ENCODE measurements around the gene MET. TPM values are rescaled to one million over a fixed set of nuclear protein-coding genes. Genes with fewer than 3 reads are reported as not detected.

MET gene
- total and polyA plus RNA-seq, 10 of the 15 experiments (the other 5 are each of a cell fraction or from before 2014, with no cell fraction given): 0.01 to 0.21 TPM; not detected in 8

DNA sequence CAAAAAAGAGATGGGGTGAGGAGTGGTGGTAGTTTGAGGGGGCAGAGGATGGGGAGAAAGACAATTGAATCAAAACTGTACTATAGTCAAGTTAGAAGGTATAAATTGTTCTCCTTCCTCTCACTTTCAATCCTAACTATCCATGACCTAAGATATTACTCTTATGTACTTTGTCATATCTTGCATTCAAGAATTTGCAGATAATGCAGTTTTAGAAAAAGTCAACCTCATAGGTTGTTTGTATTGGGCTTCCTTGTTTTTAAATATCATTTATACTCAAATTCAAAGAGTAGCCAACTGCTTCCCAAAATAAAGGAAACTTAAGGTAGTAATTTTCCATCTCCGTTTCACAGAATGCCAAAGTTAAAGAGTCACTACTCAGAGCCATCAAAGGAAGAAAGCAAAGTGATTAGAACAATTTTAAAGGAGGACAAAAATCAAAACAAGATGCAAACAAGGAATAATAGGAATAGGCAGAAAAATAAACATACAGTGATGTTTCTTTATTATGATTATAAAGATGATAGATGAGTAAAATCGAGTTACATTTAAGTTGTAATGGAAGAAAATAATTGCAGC is 32.7 kb downstream of the MET start:
- H3K79me2 ChIP-seq (ENCODE audit: control insufficient read depth, insufficient read depth, low read length): no peaks in the 10 kb centered on the region
- in situ Hi-C loops (cut with MboI): no loop called here
- intact Hi-C loops (cut with micrococcal nuclease; ENCODE audit: unreplicated experiment): no loop called here
- SMC1A ChIA-PET (ENCODE audit: uncharacterized antibody, unreplicated experiment): no interaction called here
- WGBS (ENCODE audit: insufficient coverage, insufficient replicate concordance, low lambda C conversion rate, missing lambda C conversion rate): 19% methylated on average over 2 of the region's 2 CpGs
- no peak overlapping the region for H3K4me2 ChIP-seq (ENCODE audit: control insufficient read depth, insufficient read depth)
- H3K36me3 ChIP-seq (ENCODE audit: control insufficient read depth in 2 of 2, insufficient read depth in 2 of 2, low read length in 1 of 2): no peaks in the 10 kb centered on the region
- no TSS peak for BruUV-seq (replicated peaks)
- no peak for DNase-seq (ENCODE audit: low read depth, low spot score)
- 0 out of 4 replicates have a peak, but pooled peaks cover 0 to 5% of the 10 kb centered on the region in 2 experiments for H3K27me3 ChIP-seq (replicated peaks in 1 of 2; ENCODE audit: control insufficient read depth in 2 of 2, insufficient read depth in 2 of 2, low read length in 1 of 2)
- H3K4me3 ChIP-seq: no peak overlapping the region
- FAIRE-seq: no peak
- RAD21 ChIA-PET (ENCODE audit: unreplicated experiment): no interaction called here
- H2AFZ ChIP-seq (ENCODE audit: control insufficient read depth, low read depth, low read length): no peak overlapping the region
- no peaks in the 10 kb centered on the region for H4K20me1 ChIP-seq (ENCODE audit: control insufficient read depth, insufficient read depth)
- H3K4me1 ChIP-seq (ENCODE audit: control insufficient read depth, insufficient read depth, low read length): no peaks in the 10 kb centered on the region
- no peak overlapping the region for H3K9ac ChIP-seq (ENCODE audit: control insufficient read depth, insufficient read depth, low read length)
- H3K27ac ChIP-seq (ENCODE audit: control insufficient read depth, insufficient read depth): no peak overlapping the region
- no peak for ATAC-seq
- POLR2A ChIA-PET: no interaction called here
- H3K9me3 ChIP-seq (replicated peaks; ENCODE audit: control insufficient read depth, insufficient read depth, low read length): no peaks in the 10 kb centered on the region
- CTCF ChIA-PET: no interaction called here
- TF ChIP-seq, protein P1, sequence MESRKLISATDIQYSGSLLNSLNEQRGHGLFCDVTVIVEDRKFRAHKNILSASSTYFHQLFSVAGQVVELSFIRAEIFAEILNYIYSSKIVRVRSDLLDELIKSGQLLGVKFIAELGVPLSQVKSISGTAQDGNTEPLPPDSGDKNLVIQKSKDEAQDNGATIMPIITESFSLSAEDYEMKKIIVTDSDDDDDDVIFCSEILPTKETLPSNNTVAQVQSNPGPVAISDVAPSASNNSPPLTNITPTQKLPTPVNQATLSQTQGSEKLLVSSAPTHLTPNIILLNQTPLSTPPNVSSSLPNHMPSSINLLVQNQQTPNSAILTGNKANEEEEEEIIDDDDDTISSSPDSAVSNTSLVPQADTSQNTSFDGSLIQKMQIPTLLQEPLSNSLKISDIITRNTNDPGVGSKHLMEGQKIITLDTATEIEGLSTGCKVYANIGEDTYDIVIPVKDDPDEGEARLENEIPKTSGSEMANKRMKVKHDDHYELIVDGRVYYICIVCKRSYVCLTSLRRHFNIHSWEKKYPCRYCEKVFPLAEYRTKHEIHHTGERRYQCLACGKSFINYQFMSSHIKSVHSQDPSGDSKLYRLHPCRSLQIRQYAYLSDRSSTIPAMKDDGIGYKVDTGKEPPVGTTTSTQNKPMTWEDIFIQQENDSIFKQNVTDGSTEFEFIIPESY (IDR thresholded peaks at IDR 0.05): no peak
- TF ChIP-seq POLR2A (IDR thresholded peaks at IDR 0.05; ENCODE audit: low read depth, low read length) (no peak), RUNX3 (IDR thresholded peaks at IDR 0.05; ENCODE audit: low read length) (no peak), NR2C1 (IDR thresholded peaks at IDR 0.05) (no peak), RFX5 (IDR thresholded peaks at IDR 0.05; ENCODE audit: low read depth, low read length) (no peak), RAD51 (IDR thresholded peaks at IDR 0.05) (no peak), KAT2A (conservative IDR thresholded peaks at IDR 0.05; ENCODE audit: control insufficient read depth, low read depth, low read length) (no peak), MTA2 (IDR thresholded peaks at IDR 0.05; ENCODE audit: low read depth) (no peak), SMARCA5 (IDR thresholded peaks at IDR 0.05) (no peak), RCOR1 (conservative IDR thresholded peaks at IDR 0.05; ENCODE audit: low read depth, low read length) (no peak), CEBPB (IDR thresholded peaks at IDR 0.05; ENCODE audit: borderline replicate concordance in 1 of 2, low read depth in 2 of 2, low read length in 2 of 2) (no peak), MXI1 (IDR thresholded peaks at IDR 0.05; ENCODE audit: low read depth, low read length) (no peak)
- TF ChIP-seq, protein P2, sequence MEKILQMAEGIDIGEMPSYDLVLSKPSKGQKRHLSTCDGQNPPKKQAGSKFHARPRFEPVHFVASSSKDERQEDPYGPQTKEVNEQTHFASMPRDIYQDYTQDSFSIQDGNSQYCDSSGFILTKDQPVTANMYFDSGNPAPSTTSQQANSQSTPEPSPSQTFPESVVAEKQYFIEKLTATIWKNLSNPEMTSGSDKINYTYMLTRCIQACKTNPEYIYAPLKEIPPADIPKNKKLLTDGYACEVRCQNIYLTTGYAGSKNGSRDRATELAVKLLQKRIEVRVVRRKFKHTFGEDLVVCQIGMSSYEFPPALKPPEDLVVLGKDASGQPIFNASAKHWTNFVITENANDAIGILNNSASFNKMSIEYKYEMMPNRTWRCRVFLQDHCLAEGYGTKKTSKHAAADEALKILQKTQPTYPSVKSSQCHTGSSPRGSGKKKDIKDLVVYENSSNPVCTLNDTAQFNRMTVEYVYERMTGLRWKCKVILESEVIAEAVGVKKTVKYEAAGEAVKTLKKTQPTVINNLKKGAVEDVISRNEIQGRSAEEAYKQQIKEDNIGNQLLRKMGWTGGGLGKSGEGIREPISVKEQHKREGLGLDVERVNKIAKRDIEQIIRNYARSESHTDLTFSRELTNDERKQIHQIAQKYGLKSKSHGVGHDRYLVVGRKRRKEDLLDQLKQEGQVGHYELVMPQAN (conservative IDR thresholded peaks at IDR 0.05): no peak
- TF ChIP-seq, protein P3, sequence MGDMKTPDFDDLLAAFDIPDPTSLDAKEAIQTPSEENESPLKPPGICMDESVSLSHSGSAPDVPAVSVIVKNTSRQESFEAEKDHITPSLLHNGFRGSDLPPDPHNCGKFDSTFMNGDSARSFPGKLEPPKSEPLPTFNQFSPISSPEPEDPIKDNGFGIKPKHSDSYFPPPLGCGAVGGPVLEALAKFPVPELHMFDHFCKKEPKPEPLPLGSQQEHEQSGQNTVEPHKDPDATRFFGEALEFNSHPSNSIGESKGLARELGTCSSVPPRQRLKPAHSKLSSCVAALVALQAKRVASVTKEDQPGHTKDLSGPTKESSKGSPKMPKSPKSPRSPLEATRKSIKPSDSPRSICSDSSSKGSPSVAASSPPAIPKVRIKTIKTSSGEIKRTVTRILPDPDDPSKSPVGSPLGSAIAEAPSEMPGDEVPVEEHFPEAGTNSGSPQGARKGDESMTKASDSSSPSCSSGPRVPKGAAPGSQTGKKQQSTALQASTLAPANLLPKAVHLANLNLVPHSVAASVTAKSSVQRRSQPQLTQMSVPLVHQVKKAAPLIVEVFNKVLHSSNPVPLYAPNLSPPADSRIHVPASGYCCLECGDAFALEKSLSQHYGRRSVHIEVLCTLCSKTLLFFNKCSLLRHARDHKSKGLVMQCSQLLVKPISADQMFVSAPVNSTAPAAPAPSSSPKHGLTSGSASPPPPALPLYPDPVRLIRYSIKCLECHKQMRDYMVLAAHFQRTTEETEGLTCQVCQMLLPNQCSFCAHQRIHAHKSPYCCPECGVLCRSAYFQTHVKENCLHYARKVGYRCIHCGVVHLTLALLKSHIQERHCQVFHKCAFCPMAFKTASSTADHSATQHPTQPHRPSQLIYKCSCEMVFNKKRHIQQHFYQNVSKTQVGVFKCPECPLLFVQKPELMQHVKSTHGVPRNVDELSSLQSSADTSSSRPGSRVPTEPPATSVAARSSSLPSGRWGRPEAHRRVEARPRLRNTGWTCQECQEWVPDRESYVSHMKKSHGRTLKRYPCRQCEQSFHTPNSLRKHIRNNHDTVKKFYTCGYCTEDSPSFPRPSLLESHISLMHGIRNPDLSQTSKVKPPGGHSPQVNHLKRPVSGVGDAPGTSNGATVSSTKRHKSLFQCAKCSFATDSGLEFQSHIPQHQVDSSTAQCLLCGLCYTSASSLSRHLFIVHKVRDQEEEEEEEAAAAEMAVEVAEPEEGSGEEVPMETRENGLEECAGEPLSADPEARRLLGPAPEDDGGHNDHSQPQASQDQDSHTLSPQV (IDR thresholded peaks at IDR 0.05): no peak
- TF ChIP-seq, protein P4, sequence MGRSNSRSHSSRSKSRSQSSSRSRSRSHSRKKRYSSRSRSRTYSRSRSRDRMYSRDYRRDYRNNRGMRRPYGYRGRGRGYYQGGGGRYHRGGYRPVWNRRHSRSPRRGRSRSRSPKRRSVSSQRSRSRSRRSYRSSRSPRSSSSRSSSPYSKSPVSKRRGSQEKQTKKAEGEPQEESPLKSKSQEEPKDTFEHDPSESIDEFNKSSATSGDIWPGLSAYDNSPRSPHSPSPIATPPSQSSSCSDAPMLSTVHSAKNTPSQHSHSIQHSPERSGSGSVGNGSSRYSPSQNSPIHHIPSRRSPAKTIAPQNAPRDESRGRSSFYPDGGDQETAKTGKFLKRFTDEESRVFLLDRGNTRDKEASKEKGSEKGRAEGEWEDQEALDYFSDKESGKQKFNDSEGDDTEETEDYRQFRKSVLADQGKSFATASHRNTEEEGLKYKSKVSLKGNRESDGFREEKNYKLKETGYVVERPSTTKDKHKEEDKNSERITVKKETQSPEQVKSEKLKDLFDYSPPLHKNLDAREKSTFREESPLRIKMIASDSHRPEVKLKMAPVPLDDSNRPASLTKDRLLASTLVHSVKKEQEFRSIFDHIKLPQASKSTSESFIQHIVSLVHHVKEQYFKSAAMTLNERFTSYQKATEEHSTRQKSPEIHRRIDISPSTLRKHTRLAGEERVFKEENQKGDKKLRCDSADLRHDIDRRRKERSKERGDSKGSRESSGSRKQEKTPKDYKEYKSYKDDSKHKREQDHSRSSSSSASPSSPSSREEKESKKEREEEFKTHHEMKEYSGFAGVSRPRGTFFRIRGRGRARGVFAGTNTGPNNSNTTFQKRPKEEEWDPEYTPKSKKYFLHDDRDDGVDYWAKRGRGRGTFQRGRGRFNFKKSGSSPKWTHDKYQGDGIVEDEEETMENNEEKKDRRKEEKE (IDR thresholded peaks at IDR 0.05): no peak
